Measurements from ENCODE around the gene PNMT.

PNMT gene

GRCh38 chr17:39701012-39701783 lies 32.9 kb downstream of the PNMT start:
- no peaks in the 10 kb centered on the region for H3K9me3 ChIP-seq (ENCODE audit: control insufficient read depth, low read length)
- no peak for DNase-seq (ENCODE audit: low read depth)
- peak overlapping the region; percentile 79 for H3K9ac ChIP-seq (ENCODE audit: low read length)
- H3K27me3 ChIP-seq (replicated peaks; ENCODE audit: control insufficient read depth, insufficient read depth, low read length): no peaks in the 10 kb centered on the region
- H3K4me1 ChIP-seq (ENCODE audit: control insufficient read depth, insufficient read depth, low read length): peaks cover 8% of the 10 kb centered on the region
- H3K4me3 ChIP-seq (ENCODE audit: low read length): peak overlapping the region; percentile 84
- H3K36me3 ChIP-seq (ENCODE audit: control insufficient read depth, insufficient read depth, low read length, severe bottlenecking): no peaks in the 10 kb centered on the region

- Histone ChIP-seq H3K27me3 (replicated peaks; ENCODE audit: control insufficient read depth, insufficient read depth, low read length) (no peaks in the 10 kb centered on the region), H3K36me3 (ENCODE audit: control insufficient read depth, insufficient read depth, low read length, severe bottlenecking) (peaks cover 2% of the 10 kb centered on the region), H3K9ac (ENCODE audit: low read length) (no peak overlapping the region), H3K4me3 (ENCODE audit: low read length) (peak overlapping the region; percentile 84), H3K4me1 (ENCODE audit: control insufficient read depth, insufficient read depth, low read length) (peaks cover 8% of the 10 kb centered on the region), H3K9me3 (ENCODE audit: control insufficient read depth, low read length) (no peaks in the 10 kb centered on the region)
- DNase-seq (ENCODE audit: low read depth): no peak
These were observed 33.6 kb downstream of the PNMT start for GRCh38 chr17:39701784-39702422.

- Histone ChIP-seq H3K9me3 (ENCODE audit: control insufficient read depth, low read length) (no peaks in the 10 kb centered on the region), H3K36me3 (ENCODE audit: control insufficient read depth, insufficient read depth, low read length, severe bottlenecking) (peaks cover 10% of the 10 kb centered on the region), H3K4me3 (ENCODE audit: low read length) (no peak overlapping the region), H3K4me1 (ENCODE audit: control insufficient read depth, insufficient read depth, low read length) (peaks cover 8% of the 10 kb centered on the region), H3K27me3 (replicated peaks; ENCODE audit: control insufficient read depth, insufficient read depth, low read length) (no peaks in the 10 kb centered on the region), H3K9ac (ENCODE audit: low read length) (no peak overlapping the region)
- DNase-seq (ENCODE audit: low read depth): no peak
These were observed 34.9 kb downstream of the PNMT start for GRCh38 chr17:39702901-39703893.

GRCh38 chr17:39703913-39704312 lies 35.7 kb downstream of the PNMT start:
- Histone ChIP-seq H3K4me3 (ENCODE audit: low read length) (no peak overlapping the region), H3K4me1 (ENCODE audit: control insufficient read depth, insufficient read depth, low read length) (peaks cover 8% of the 10 kb centered on the region), H3K9me3 (ENCODE audit: control insufficient read depth, low read length) (no peaks in the 10 kb centered on the region), H3K27me3 (replicated peaks; ENCODE audit: control insufficient read depth, insufficient read depth, low read length) (no peaks in the 10 kb centered on the region), H3K36me3 (ENCODE audit: control insufficient read depth, insufficient read depth, low read length, severe bottlenecking) (peaks cover 17% of the 10 kb centered on the region), H3K9ac (ENCODE audit: low read length) (no peak overlapping the region)
- DNase-seq (ENCODE audit: low read depth): no peak

GRCh38 chr17:39704821-39705551 lies 36.7 kb downstream of the PNMT start:
- Histone ChIP-seq H3K36me3 (ENCODE audit: control insufficient read depth, insufficient read depth, low read length, severe bottlenecking) (peaks cover 26% of the 10 kb centered on the region), H3K9ac (ENCODE audit: low read length) (no peak overlapping the region), H3K4me3 (ENCODE audit: low read length) (no peak overlapping the region), H3K4me1 (ENCODE audit: control insufficient read depth, insufficient read depth, low read length) (peaks cover 5% of the 10 kb centered on the region), H3K9me3 (ENCODE audit: control insufficient read depth, low read length) (no peaks in the 10 kb centered on the region), H3K27me3 (replicated peaks; ENCODE audit: control insufficient read depth, insufficient read depth, low read length) (no peaks in the 10 kb centered on the region)
- peak; percentile 62 for DNase-seq (ENCODE audit: low read depth)

- Histone ChIP-seq H3K36me3 (ENCODE audit: control insufficient read depth, insufficient read depth, low read length, severe bottlenecking) (peaks cover 31% of the 10 kb centered on the region), H3K9ac (ENCODE audit: low read length) (no peak overlapping the region), H3K4me1 (ENCODE audit: control insufficient read depth, insufficient read depth, low read length) (peaks cover 5% of the 10 kb centered on the region), H3K9me3 (ENCODE audit: control insufficient read depth, low read length) (no peaks in the 10 kb centered on the region), H3K4me3 (ENCODE audit: low read length) (no peak overlapping the region), H3K27me3 (replicated peaks; ENCODE audit: control insufficient read depth, insufficient read depth, low read length) (no peaks in the 10 kb centered on the region)
- DNase-seq (ENCODE audit: low read depth): no peak
These were observed 37.6 kb downstream of the PNMT start for GRCh38 chr17:39705786-39706348.

- peaks cover 33% of the 10 kb centered on the region for H3K36me3 ChIP-seq (ENCODE audit: control insufficient read depth, insufficient read depth, low read length, severe bottlenecking)
- H3K9ac ChIP-seq (ENCODE audit: low read length): no peak overlapping the region
- H3K4me1 ChIP-seq (ENCODE audit: control insufficient read depth, insufficient read depth, low read length): peaks cover 4% of the 10 kb centered on the region
- H3K4me3 ChIP-seq (ENCODE audit: low read length): no peak overlapping the region
- no peak for DNase-seq (ENCODE audit: low read depth)
- no peaks in the 10 kb centered on the region for H3K9me3 ChIP-seq (ENCODE audit: control insufficient read depth, low read length)
- no peaks in the 10 kb centered on the region for H3K27me3 ChIP-seq (replicated peaks; ENCODE audit: control insufficient read depth, insufficient read depth, low read length)
These were observed 38.1 kb downstream of the PNMT start for GRCh38 chr17:39706383-39706782.

- no peaks in the 10 kb centered on the region for H3K4me1 ChIP-seq (ENCODE audit: control insufficient read depth, insufficient read depth, low read length)
- no peak for DNase-seq (ENCODE audit: low read depth)
- H3K27me3 ChIP-seq (replicated peaks; ENCODE audit: control insufficient read depth, insufficient read depth, low read length): no peaks in the 10 kb centered on the region
- H3K9ac ChIP-seq (ENCODE audit: low read length): no peak overlapping the region
- H3K9me3 ChIP-seq (ENCODE audit: control insufficient read depth, low read length): no peaks in the 10 kb centered on the region
- H3K36me3 ChIP-seq (ENCODE audit: control insufficient read depth, insufficient read depth, low read length, severe bottlenecking): peaks cover 39% of the 10 kb centered on the region
- no peak overlapping the region for H3K4me3 ChIP-seq (ENCODE audit: low read length)
These were observed 38.7 kb downstream of the PNMT start for GRCh38 chr17:39706921-39707337.

DNA sequence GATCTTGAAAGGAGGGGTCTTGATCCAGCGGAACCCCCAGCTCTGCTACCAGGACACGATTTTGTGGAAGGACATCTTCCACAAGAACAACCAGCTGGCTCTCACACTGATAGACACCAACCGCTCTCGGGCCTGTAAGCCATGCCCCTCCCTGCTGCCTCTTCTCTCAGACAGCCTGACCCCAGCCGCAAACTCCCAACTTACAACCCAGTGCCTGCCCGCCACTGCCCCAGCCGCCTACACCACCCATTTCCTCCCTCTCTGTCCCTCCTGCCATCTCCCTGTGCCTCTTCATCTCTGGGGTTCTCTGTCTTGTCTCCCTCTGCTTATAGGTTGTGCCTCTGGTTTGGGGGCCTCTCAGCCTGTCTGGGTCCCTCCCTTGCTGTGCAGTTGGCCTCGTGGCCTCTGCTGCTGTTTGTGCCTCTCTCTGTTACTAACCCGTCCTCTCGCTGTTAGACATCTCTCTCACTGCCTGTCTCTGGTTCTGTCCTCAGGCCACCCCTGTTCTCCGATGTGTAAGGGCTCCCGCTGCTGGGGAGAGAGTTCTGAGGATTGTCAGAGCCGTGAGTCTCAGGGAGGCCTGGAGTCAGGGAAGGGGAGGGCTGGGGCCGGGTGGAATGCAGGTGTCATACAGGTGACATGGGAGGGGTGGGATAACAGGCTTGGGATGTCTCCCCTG lies 41.2 kb downstream of the PNMT start:
- Histone ChIP-seq H3K9ac (ENCODE audit: low read length) (no peak overlapping the region), H3K4me1 (ENCODE audit: control insufficient read depth, insufficient read depth, low read length) (no peaks in the 10 kb centered on the region), H3K27me3 (replicated peaks; ENCODE audit: control insufficient read depth, insufficient read depth, low read length) (no peaks in the 10 kb centered on the region), H3K36me3 (ENCODE audit: control insufficient read depth, insufficient read depth, low read length, severe bottlenecking) (peaks cover 53% of the 10 kb centered on the region), H3K9me3 (ENCODE audit: control insufficient read depth, low read length) (no peaks in the 10 kb centered on the region), H3K4me3 (ENCODE audit: low read length) (no peak overlapping the region)
- no peak for DNase-seq (ENCODE audit: low read depth)
